Hepatocyte (in vitro differentiated cells): Measurements from ENCODE around the gene KHDRBS1.
"Not testable (repeated sequence)": the region's sequence is repeated elsewhere in the genome, so short reads cannot be mapped to it uniquely, and the experiment has no call there.

Experiments
- EZH2 ChIP-seq: fragments of 200-600 bp; sonication (generic); IDR thresholded peaks from 2 replicates; pipeline ENCODE4 v1.6.1; 2016; ENCODE audit warnings: antibody characterized with exemption, mild to moderate bottlenecking, borderline replicate concordance
- EZH2phosphoT487 ChIP-seq: fragments of 200-600 bp; sonication (generic); IDR thresholded peaks from one replicate; pipeline ENCODE4 v1.6.1; 2018; ENCODE audit warnings: antibody characterized with exemption, mild to moderate bottlenecking, low read depth, moderate library complexity; ENCODE audit not compliant: unreplicated experiment, severe bottlenecking
- TF ChIP-seq, protein P1 (sequence below): fragments of 200-600 bp; sonication (generic); IDR thresholded peaks from 2 replicates; pipeline ENCODE4 v1.5.1; 2016; ENCODE audit warnings: antibody characterized with exemption, mild to moderate bottlenecking; ENCODE audit not compliant: poor library complexity

DNA sequence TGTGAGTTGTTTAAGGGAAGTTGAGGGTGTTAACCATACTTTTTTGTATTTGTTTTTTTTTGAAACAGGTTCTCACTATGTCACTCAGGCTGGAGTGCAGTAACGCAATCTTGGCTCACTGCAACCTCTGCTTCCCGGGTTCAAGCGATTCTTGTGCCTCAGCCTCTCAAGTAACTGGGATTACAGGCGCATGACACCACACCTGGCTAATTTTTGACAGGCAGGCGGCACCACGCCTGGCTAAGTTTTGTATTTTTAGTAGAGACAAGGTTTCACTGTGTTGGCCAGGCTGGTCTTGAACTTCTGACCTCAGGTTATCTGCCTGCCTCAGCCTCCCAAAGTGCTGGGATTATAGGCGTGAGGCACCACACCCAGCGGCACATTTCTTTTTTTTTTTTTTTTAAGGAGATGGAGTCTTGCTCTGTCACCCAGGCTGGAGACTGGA is 7.9 kb downstream of the KHDRBS1 start:
- TF ChIP-seq, protein P1, sequence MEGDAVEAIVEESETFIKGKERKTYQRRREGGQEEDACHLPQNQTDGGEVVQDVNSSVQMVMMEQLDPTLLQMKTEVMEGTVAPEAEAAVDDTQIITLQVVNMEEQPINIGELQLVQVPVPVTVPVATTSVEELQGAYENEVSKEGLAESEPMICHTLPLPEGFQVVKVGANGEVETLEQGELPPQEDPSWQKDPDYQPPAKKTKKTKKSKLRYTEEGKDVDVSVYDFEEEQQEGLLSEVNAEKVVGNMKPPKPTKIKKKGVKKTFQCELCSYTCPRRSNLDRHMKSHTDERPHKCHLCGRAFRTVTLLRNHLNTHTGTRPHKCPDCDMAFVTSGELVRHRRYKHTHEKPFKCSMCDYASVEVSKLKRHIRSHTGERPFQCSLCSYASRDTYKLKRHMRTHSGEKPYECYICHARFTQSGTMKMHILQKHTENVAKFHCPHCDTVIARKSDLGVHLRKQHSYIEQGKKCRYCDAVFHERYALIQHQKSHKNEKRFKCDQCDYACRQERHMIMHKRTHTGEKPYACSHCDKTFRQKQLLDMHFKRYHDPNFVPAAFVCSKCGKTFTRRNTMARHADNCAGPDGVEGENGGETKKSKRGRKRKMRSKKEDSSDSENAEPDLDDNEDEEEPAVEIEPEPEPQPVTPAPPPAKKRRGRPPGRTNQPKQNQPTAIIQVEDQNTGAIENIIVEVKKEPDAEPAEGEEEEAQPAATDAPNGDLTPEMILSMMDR, result not testable (repeated sequence)
- TF ChIP-seq EZH2phosphoT487, EZH2: not testable (repeated sequence)
